Body of pancreas (tissue), 4 donors: ENCODE results near the gene SLC38A2. TPM values are rescaled to one million over a fixed set of nuclear protein-coding genes. Genes with fewer than 3 reads are reported as not detected.
A peak's percentile ranks its signal among the peaks of the same experiment; 100 is the strongest.

Source experiments
- ATAC-seq: fragments of 150-250 bp; one replicate; pipeline ENCODE4 v1.9.1; 2016
- DNase-seq, 4 donors: peaks; one replicate each; pipeline ENCODE4 v3.0.0-alpha.2; 2019
- H3K27ac ChIP-seq, 4 donors: fragments of 200-600 bp; sonication (generic); 1 replicate in 3 of 4; 2 replicates in 1 of 4; pipeline versions ENCODE4 v1.5.1 to v1.6.1; 2016 to 2019; ENCODE audit warnings: mild to moderate bottlenecking in 1 of 4, mixed read lengths in 1 of 4, moderate library complexity in 1 of 4
- H3K27me3 ChIP-seq, 2 donors: fragments of 200-600 bp; sonication (generic); one replicate each; pipeline ENCODE4 v1.6.0; 2016; ENCODE audit warnings: mild to moderate bottlenecking in 1 of 2
- H3K36me3 ChIP-seq, 2 donors: fragments of 200-600 bp; sonication (generic); replicated peaks in 1 of 2; 2 replicates each; pipeline ENCODE4 v1.5.1; 2016; ENCODE audit warnings: low read depth in 2 of 2; ENCODE audit not compliant: insufficient read depth in 1 of 2
- H3K4me1 ChIP-seq: fragments of 200-600 bp; sonication (generic); one replicate; pipeline ENCODE4 v1.6.0; 2016
- H3K4me3 ChIP-seq, 2 donors: fragments of 200-600 bp; sonication (generic); 1 replicate in 1 of 2; 2 replicates in 1 of 2; pipeline ENCODE4 v1.5.1; 2016 to 2019
- H3K9me3 ChIP-seq, 3 donors: fragments of 200-600 bp; sonication (generic); 1 replicate in 2 of 3; 2 replicates in 1 of 3; pipeline ENCODE4 v1.5.1; 2016
- POLR2A ChIP-seq, 3 donors: fragments of 450-650 bp; IDR thresholded peaks; one replicate each; pipeline ENCODE4 v1.6.1; 2016; ENCODE audit warnings: antibody characterized with exemption in 3 of 3, mild to moderate bottlenecking in 2 of 3
- WGBS, 2 donors: methylation state at CpG; one replicate each; pipeline ENCODE4 v1.1.5; 2017; 5-methylcytosine and 5-hydroxymethylcytosine counted together
- intact Hi-C: fragments of 100-400 bp; cut with DNase I; formaldehyde crosslinking; loops from one replicate; pipeline ENCODE4 v1.15.1; 2023
- total RNA-seq, 2 donors: library from RNA; depleted of rRNA; stranded (reverse); fragments of >200 nt; gene quantifications; one replicate each; pipeline ENCODE4 v1.1.0, GENCODE V29; 2016
- TF ChIP-seq, protein P1 (sequence below), 7 experiments: fragments of 450-650 bp in 4 of 7; fragments of 200-600 bp in 3 of 7; sonication (generic) in 3 of 7; IDR thresholded peaks; one replicate each; pipeline ENCODE4 v1.5.1; 2016 to 2019; ENCODE audit warnings: antibody characterized with exemption in 7 of 7

The SLC38A2 gene
- 100 to 1,000 TPM; 184 to 203 TPM for total RNA-seq

DNA sequence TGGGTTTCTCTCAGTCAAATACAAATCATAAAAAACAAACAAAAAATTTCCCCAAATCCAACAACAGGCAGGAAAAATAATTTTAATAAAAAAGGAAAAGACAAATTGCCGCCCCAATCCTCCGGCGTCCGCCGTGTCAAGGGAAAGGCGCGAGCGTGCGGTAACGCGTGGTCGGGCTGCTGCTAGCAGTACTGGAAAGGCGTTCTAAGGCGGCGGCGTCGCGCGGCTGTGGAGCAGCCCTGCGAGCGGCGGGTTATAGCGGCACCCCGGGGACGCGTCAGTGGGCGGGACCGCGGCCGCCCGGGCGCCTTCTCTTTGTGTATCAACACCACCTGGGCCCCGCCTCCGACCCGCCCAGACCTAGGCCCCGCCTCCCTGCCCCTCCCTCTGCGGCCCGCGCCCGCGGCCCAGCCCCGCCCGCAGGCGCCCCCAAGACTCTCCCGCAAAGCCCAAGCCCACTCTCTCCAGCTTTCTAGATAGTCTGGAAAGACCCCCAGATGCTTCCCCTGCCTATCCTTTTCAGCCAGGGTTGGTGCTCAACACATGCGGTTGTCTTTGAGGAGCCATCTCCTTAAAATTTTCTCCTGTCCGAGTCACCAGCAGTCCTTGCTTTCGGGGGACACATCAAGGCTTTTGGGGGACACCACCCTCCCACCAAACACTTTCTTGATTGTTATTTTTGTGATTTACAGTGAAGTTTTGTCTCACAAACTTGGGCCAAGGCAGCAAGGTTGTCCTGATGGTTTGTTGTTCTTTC lies at the start of gene SLC38A2:
Gene SLC38A2, minus strand, starts transcription at position 230 of the 757 bp plus-strand sequence. CDS start 1,480 bp downstream, outside the sequence.
- TF ChIP-seq, protein P1, sequence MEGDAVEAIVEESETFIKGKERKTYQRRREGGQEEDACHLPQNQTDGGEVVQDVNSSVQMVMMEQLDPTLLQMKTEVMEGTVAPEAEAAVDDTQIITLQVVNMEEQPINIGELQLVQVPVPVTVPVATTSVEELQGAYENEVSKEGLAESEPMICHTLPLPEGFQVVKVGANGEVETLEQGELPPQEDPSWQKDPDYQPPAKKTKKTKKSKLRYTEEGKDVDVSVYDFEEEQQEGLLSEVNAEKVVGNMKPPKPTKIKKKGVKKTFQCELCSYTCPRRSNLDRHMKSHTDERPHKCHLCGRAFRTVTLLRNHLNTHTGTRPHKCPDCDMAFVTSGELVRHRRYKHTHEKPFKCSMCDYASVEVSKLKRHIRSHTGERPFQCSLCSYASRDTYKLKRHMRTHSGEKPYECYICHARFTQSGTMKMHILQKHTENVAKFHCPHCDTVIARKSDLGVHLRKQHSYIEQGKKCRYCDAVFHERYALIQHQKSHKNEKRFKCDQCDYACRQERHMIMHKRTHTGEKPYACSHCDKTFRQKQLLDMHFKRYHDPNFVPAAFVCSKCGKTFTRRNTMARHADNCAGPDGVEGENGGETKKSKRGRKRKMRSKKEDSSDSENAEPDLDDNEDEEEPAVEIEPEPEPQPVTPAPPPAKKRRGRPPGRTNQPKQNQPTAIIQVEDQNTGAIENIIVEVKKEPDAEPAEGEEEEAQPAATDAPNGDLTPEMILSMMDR (IDR thresholded peaks at IDR 0.05) = peak in 1 of 7 experiments; percentile 4
- TF ChIP-seq POLR2A (IDR thresholded peaks at IDR 0.05) = peak; percentile 100
- DNase-seq (peak; percentile 98 to 99 (median 98)), ATAC-seq (peak; percentile 91)
- peaks cover 0 to 5% of the 10 kb centered on the region in 2 donors for H3K36me3 ChIP-seq
- H3K4me3 ChIP-seq = peak within 1 kb of the TSS; percentile 85 to 93
- H3K27ac ChIP-seq = peak within 1 kb of the TSS; percentile 96 to 100 (median 97)
- H3K9me3 ChIP-seq = no peaks in the 10 kb centered on the region
- intact Hi-C loops = no loop called here
- 1 to 2% methylated on average over 36 to 47 of the region's 48 CpGs for WGBS, 2 donors
- peaks cover 33% of the 10 kb centered on the region for H3K4me1 ChIP-seq
- no peaks in the 10 kb centered on the region for H3K27me3 ChIP-seq

DNA sequence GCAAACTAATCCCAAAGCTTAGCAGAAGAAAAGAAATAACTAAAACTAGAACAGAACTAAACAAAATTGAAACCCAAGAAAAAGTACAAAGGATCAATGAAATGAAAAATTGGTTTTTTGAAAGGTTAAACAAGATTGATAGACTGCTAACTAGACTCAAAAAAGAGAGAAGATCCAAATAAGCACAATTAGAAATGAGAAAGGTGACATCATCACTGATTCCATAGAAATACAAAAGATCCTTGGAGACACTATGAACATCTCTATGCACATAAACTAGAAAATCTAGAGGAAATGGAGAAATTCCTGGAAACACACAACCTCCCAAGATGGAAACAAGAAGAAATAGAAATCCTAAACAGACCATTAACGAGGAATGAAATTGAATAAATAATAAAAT lies 47.1 kb upstream of the SLC38A2 start:
- no peak for ATAC-seq
- Histone ChIP-seq H3K4me3 (no peak overlapping the region), H3K4me1 (peaks cover 6% of the 10 kb centered on the region), H3K27me3 (no peaks in the 10 kb centered on the region), H3K36me3 (no peaks in the 10 kb centered on the region), H3K9me3 (no peaks in the 10 kb centered on the region), H3K27ac (no peak overlapping the region)
- intact Hi-C loops = no loop called here
- TF ChIP-seq, protein P1 (IDR thresholded peaks at IDR 0.05) = no peak
- no peak for TF ChIP-seq POLR2A (IDR thresholded peaks at IDR 0.05)
- 82 to 88% methylated on average over 1 of the region's 1 CpG for WGBS, 2 donors
- no peak for DNase-seq

DNA sequence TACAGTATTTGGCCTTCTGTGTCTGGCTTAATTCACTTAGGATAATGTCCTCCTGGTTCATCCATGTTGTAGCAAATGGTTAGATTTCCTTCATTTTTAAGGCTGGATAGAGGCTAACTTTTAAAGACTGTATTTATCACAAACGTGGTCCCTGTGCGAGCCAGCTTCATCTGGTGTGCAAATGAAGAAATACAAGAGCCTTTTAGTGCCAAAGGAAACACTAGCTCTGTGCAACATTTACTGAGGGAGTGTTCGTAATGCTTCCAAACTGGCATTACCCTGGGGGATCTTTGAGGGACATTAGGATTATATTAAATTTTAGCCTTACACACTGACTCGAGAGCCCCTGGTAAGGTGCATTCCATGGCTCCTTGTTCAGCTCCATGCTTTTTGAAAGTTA lies 43.0 kb upstream of the SLC38A2 start:
- H3K9me3 ChIP-seq = no peaks in the 10 kb centered on the region
- 81 to 94% methylated on average over 4 of the region's 4 CpGs for WGBS, 2 donors
- peaks cover 17% of the 10 kb centered on the region for H3K4me1 ChIP-seq
- no peaks in the 10 kb centered on the region for H3K36me3 ChIP-seq
- no peaks in the 10 kb centered on the region for H3K27me3 ChIP-seq
- ATAC-seq (no peak), DNase-seq (no peak)
- intact Hi-C loops = no loop called here
- H3K27ac ChIP-seq = no peak overlapping the region
- no peak overlapping the region for H3K4me3 ChIP-seq
- no peak for TF ChIP-seq POLR2A (IDR thresholded peaks at IDR 0.05)
- TF ChIP-seq, protein P1 (IDR thresholded peaks at IDR 0.05) = no peak

DNA sequence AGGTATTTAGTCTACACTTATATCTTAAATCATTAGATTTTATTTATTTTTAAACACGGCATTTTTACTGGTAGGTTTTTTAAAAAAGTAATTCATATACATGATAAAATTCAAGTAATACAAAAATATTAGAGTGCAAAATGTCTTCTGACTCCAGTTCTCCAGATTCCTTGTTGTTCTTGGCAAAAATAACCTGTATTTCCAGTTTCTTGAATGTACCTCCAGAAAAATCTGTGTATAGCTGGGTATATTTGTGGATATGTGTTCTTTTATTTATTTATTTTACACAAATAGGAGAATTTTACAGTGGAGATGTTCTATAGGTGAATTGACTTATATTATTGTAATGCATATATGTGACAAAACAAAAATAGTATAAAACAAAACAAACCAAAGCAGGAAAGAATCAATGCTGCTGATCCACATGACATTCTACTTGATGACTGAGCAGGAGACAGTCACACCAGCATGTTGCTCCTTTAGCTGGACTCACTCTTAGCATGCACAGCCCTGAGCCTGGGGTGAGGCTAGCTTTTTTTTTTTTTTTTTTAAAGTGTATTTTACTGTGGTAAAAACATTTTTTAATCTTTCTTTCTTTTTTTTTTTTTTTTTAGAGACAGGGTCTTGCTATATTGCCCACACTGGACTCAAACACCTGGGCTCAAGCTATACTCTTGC lies 42.2 kb upstream of the SLC38A2 start:
- no peak for DNase-seq
- TF ChIP-seq POLR2A (IDR thresholded peaks at IDR 0.05) = no peak
- TF ChIP-seq, protein P1 (IDR thresholded peaks at IDR 0.05) = no peak

More for the DNA sequence above, 42.2 kb upstream of the SLC38A2 start:
- no peaks in the 10 kb centered on the region for H3K9me3 ChIP-seq
- H3K4me1 ChIP-seq = peaks cover 17% of the 10 kb centered on the region
- 24 to 37% methylated on average over 1 of the region's 1 CpG for WGBS, 2 donors
- intact Hi-C loops = no loop called here
- peak overlapping the region in 1 of 4 donors; percentile 14 for H3K27ac ChIP-seq
- no peaks in the 10 kb centered on the region for H3K27me3 ChIP-seq
- H3K4me3 ChIP-seq = no peak overlapping the region
- H3K36me3 ChIP-seq = no peaks in the 10 kb centered on the region
- peak; percentile 68 for ATAC-seq
